Suppressor macrophage treated with lipopolysaccharide for 4 hours (primary cell): ENCODE measurements around the gene SLC27A1.
A peak's percentile ranks its signal among the peaks of the same experiment; 100 is the strongest.

Source experiments
- DNase-seq: peaks from one replicate; pipeline ENCODE4 v3.0.0-alpha.2; 2020

SLC27A1 gene

GRCh38 chr19:17470068-17470841 is at the start of gene SLC27A1:
Gene SLC27A1, plus strand, starts transcription at chr19:17470524. Its CDS starts 17 bp downstream, at chr19:17470541.
- peak; percentile 98 for DNase-seq

- no peak for DNase-seq
Measured at GRCh38 chr19:17421942-17422341, 48.4 kb upstream of the SLC27A1 start.

- no peak for DNase-seq
Measured at GRCh38 chr19:17423429-17424208, 46.7 kb upstream of the SLC27A1 start.

- DNase-seq = no peak
Measured at GRCh38 chr19:17424743-17425365, 45.5 kb upstream of the SLC27A1 start.

GRCh38 chr19:17429641-17430113 is 40.6 kb upstream of the SLC27A1 start:
- no peak for DNase-seq

- no peak for DNase-seq
Measured at GRCh38 chr19:17431417-17431816, 38.9 kb upstream of the SLC27A1 start.

- no peak for DNase-seq
Measured at GRCh38 chr19:17435218-17435617, 35.1 kb upstream of the SLC27A1 start.

GRCh38 chr19:17436094-17436873 is 34.0 kb upstream of the SLC27A1 start:
- DNase-seq = no peak

- DNase-seq = no peak
Measured at GRCh38 chr19:17436874-17437267, 33.5 kb upstream of the SLC27A1 start.

GRCh38 chr19:17441241-17442021 is 28.9 kb upstream of the SLC27A1 start:
- DNase-seq = no peak

- DNase-seq = no peak
Measured at GRCh38 chr19:17445526-17446165, 24.7 kb upstream of the SLC27A1 start.

GRCh38 chr19:17447704-17448130 is 22.6 kb upstream of the SLC27A1 start:
- no peak for DNase-seq

GRCh38 chr19:17448131-17448967 is 22.0 kb upstream of the SLC27A1 start, which contains the start of gene TMEM221:
Gene TMEM221, minus strand, starts transcription at chr19:17448668. Its CDS starts 206 bp downstream, at chr19:17448462.
- DNase-seq = peak; percentile 49

GRCh38 chr19:17450264-17451075 is 19.9 kb upstream of the SLC27A1 start:
- no peak for DNase-seq

- DNase-seq = no peak
Measured at GRCh38 chr19:17451820-17452219, 18.5 kb upstream of the SLC27A1 start.

- DNase-seq = no peak
Measured at GRCh38 chr19:17454576-17455071, 15.7 kb upstream of the SLC27A1 start.

- DNase-seq = no peak
Measured at GRCh38 chr19:17455308-17456123, 14.8 kb upstream of the SLC27A1 start.

- DNase-seq = no peak
Measured at GRCh38 chr19:17456127-17456526, 14.2 kb upstream of the SLC27A1 start.
